ENCODE data around the gene ASB13.

ASB13 gene

DNA sequence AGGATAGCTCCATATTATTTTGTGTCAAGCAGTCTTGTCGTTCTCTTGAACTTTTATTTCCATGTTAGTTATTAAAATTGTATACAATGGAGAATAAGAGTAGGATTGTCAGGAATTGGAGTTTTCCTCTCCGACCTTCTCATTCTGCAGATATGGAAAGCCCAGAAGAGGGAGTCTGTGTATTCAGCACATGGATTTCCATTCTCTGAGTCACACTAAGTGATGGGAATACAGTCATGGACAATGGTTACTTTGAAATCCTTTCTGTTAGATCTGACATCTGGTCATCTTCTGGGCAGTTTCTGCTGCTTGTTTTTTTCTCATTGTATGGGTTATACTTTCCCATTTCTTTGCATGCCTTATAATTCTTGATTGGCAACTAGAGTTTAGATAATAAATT is 13.2 kb upstream of the ASB13 start:
- POLR2A ChIA-PET = no interaction called here
- H3K9me3 ChIP-seq (ENCODE audit: control insufficient read depth, insufficient read depth, low read depth, low read length) = no peaks in the 10 kb centered on the region
- CTCF ChIA-PET = interaction anchor here (0.6 to 1.1 kb wide), 4 partner anchors 27 to 78 kb away, joined by 3 to 5 read pairs (median 4); no protein-coding TSS in a partner anchor
- TF ChIP-seq, protein P1, sequence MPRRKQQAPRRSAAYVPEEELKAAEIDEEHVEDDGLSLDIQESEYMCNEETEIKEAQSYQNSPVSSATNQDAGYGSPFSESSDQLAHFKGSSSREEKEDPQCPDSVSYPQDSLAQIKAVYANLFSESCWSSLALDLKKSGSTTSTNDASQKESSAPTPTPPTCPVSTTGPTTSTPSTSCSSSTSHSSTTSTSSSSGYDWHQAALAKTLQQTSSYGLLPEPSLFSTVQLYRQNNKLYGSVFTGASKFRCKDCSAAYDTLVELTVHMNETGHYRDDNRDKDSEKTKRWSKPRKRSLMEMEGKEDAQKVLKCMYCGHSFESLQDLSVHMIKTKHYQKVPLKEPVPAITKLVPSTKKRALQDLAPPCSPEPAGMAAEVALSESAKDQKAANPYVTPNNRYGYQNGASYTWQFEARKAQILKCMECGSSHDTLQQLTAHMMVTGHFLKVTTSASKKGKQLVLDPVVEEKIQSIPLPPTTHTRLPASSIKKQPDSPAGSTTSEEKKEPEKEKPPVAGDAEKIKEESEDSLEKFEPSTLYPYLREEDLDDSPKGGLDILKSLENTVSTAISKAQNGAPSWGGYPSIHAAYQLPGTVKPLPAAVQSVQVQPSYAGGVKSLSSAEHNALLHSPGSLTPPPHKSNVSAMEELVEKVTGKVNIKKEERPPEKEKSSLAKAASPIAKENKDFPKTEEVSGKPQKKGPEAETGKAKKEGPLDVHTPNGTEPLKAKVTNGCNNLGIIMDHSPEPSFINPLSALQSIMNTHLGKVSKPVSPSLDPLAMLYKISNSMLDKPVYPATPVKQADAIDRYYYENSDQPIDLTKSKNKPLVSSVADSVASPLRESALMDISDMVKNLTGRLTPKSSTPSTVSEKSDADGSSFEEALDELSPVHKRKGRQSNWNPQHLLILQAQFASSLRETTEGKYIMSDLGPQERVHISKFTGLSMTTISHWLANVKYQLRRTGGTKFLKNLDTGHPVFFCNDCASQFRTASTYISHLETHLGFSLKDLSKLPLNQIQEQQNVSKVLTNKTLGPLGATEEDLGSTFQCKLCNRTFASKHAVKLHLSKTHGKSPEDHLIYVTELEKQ (tag by site-specific recombination; IDR thresholded peaks at IDR 0.05; ENCODE audit: borderline replicate concordance) = no peak
- TF ChIP-seq, protein P2, sequence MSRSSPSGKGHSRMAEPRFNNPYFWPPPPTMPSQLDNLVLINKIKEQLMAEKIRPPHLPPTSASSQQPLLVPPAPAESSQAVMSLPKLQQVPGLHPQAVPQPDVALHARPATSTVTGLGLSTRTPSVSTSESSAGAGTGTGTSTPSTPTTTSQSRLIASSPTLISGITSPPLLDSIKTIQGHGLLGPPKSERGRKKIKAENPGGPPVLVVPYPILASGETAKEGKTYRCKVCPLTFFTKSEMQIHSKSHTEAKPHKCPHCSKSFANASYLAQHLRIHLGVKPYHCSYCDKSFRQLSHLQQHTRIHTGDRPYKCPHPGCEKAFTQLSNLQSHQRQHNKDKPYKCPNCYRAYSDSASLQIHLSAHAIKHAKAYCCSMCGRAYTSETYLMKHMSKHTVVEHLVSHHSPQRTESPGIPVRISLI (tag by site-specific recombination; IDR thresholded peaks at IDR 0.05) = no peak
- no peak for TF ChIP-seq BCL11A (tag by site-specific recombination; IDR thresholded peaks at IDR 0.05; ENCODE audit: low read depth)
- TF ChIP-seq, protein P3, sequence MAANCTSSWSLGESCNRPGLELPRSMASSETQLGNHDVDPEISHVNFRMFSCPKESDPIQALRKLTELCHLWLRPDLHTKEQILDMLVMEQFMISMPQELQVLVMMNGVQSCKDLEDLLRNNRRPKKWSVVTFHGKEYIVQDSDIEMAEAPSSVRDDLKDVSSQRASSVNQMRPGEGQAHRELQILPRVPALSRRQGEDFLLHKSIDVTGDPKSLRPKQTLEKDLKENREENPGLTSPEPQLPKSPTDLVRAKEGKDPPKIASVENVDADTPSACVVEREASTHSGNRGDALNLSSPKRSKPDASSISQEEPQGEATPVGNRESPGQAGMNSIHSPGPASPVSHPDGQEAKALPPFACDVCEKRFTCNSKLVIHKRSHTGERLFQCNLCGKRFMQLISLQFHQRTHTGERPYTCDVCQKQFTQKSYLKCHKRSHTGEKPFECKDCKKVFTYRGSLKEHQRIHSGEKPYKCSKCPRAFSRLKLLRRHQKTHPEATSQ (tag by site-specific recombination; IDR thresholded peaks at IDR 0.05) = no peak
- TF ChIP-seq ZNF777 (tag by site-specific recombination; IDR thresholded peaks at IDR 0.05; ENCODE audit: borderline replicate concordance) = no peak
- TF ChIP-seq ZNF426 (tag by site-specific recombination; IDR thresholded peaks at IDR 0.05) = no peak
- TF ChIP-seq ZNF510 (tag by site-specific recombination; IDR thresholded peaks at IDR 0.05; ENCODE audit: insufficient replicate concordance) = no peak
- TF ChIP-seq, protein P4, sequence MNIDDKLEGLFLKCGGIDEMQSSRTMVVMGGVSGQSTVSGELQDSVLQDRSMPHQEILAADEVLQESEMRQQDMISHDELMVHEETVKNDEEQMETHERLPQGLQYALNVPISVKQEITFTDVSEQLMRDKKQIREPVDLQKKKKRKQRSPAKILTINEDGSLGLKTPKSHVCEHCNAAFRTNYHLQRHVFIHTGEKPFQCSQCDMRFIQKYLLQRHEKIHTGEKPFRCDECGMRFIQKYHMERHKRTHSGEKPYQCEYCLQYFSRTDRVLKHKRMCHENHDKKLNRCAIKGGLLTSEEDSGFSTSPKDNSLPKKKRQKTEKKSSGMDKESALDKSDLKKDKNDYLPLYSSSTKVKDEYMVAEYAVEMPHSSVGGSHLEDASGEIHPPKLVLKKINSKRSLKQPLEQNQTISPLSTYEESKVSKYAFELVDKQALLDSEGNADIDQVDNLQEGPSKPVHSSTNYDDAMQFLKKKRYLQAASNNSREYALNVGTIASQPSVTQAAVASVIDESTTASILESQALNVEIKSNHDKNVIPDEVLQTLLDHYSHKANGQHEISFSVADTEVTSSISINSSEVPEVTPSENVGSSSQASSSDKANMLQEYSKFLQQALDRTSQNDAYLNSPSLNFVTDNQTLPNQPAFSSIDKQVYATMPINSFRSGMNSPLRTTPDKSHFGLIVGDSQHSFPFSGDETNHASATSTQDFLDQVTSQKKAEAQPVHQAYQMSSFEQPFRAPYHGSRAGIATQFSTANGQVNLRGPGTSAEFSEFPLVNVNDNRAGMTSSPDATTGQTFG (tag by site-specific recombination; IDR thresholded peaks at IDR 0.05; ENCODE audit: borderline replicate concordance) = no peak
- no peak for TF ChIP-seq ZNF146 (tag by site-specific recombination; IDR thresholded peaks at IDR 0.05)
- TF ChIP-seq, protein P5, sequence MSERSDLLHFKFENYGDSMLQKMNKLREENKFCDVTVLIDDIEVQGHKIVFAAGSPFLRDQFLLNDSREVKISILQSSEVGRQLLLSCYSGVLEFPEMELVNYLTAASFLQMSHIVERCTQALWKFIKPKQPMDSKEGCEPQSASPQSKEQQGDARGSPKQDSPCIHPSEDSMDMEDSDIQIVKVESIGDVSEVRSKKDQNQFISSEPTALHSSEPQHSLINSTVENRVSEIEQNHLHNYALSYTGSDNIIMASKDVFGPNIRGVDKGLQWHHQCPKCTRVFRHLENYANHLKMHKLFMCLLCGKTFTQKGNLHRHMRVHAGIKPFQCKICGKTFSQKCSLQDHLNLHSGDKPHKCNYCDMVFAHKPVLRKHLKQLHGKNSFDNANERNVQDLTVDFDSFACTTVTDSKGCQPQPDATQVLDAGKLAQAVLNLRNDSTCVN (tag by site-specific recombination; optimal IDR thresholded peaks at IDR 0.05) = no peak
- TF ChIP-seq ZNF747 (tag by site-specific recombination; IDR thresholded peaks at IDR 0.05) = no peak
- TF ChIP-seq ZNF548 (tag by site-specific recombination; IDR thresholded peaks at IDR 0.05) = no peak
- TF ChIP-seq, protein P6, sequence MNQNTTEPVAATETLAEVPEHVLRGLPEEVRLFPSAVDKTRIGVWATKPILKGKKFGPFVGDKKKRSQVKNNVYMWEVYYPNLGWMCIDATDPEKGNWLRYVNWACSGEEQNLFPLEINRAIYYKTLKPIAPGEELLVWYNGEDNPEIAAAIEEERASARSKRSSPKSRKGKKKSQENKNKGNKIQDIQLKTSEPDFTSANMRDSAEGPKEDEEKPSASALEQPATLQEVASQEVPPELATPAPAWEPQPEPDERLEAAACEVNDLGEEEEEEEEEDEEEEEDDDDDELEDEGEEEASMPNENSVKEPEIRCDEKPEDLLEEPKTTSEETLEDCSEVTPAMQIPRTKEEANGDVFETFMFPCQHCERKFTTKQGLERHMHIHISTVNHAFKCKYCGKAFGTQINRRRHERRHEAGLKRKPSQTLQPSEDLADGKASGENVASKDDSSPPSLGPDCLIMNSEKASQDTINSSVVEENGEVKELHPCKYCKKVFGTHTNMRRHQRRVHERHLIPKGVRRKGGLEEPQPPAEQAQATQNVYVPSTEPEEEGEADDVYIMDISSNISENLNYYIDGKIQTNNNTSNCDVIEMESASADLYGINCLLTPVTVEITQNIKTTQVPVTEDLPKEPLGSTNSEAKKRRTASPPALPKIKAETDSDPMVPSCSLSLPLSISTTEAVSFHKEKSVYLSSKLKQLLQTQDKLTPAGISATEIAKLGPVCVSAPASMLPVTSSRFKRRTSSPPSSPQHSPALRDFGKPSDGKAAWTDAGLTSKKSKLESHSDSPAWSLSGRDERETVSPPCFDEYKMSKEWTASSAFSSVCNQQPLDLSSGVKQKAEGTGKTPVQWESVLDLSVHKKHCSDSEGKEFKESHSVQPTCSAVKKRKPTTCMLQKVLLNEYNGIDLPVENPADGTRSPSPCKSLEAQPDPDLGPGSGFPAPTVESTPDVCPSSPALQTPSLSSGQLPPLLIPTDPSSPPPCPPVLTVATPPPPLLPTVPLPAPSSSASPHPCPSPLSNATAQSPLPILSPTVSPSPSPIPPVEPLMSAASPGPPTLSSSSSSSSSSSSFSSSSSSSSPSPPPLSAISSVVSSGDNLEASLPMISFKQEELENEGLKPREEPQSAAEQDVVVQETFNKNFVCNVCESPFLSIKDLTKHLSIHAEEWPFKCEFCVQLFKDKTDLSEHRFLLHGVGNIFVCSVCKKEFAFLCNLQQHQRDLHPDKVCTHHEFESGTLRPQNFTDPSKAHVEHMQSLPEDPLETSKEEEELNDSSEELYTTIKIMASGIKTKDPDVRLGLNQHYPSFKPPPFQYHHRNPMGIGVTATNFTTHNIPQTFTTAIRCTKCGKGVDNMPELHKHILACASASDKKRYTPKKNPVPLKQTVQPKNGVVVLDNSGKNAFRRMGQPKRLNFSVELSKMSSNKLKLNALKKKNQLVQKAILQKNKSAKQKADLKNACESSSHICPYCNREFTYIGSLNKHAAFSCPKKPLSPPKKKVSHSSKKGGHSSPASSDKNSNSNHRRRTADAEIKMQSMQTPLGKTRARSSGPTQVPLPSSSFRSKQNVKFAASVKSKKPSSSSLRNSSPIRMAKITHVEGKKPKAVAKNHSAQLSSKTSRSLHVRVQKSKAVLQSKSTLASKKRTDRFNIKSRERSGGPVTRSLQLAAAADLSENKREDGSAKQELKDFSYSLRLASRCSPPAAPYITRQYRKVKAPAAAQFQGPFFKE (tag by site-specific recombination; IDR thresholded peaks at IDR 0.05; ENCODE audit: borderline replicate concordance) = no peak
- TF ChIP-seq ZNF394 (tag by site-specific recombination; IDR thresholded peaks at IDR 0.05; ENCODE audit: borderline replicate concordance) = no peak
- no peak for TF ChIP-seq OSR2 (tag by site-specific recombination; IDR thresholded peaks at IDR 0.05)
- TF ChIP-seq, protein P7, sequence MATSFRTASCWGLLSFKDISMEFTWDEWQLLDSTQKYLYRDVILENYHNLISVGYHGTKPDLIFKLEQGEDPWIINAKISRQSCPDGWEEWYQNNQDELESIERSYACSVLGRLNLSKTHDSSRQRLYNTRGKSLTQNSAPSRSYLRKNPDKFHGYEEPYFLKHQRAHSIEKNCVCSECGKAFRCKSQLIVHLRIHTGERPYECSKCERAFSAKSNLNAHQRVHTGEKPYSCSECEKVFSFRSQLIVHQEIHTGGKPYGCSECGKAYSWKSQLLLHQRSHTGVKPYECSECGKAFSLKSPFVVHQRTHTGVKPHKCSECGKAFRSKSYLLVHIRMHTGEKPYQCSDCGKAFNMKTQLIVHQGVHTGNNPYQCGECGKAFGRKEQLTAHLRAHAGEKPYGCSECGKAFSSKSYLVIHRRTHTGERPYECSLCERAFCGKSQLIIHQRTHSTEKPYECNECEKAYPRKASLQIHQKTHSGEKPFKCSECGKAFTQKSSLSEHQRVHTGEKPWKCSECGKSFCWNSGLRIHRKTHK (tag by site-specific recombination; IDR thresholded peaks at IDR 0.05) = no peak
- no peak for TF ChIP-seq ZNF302 (tag by site-specific recombination; IDR thresholded peaks at IDR 0.05; ENCODE audit: low read depth)
- TF ChIP-seq IKZF3 (tag by site-specific recombination; IDR thresholded peaks at IDR 0.05) = no peak
- TF ChIP-seq ZNF248 (tag by site-specific recombination; IDR thresholded peaks at IDR 0.05) = no peak

More for the DNA sequence above, 13.2 kb upstream of the ASB13 start:
- H3K36me3 ChIP-seq (ENCODE audit: control insufficient read depth in 2 of 2, insufficient read depth in 1 of 2, low read length in 2 of 2) = no peaks in the 10 kb centered on the region
- no peak overlapping the region for H3K4me3 ChIP-seq (ENCODE audit: low read depth, low read length)
- H3K4me1 ChIP-seq (ENCODE audit: control insufficient read depth, insufficient read depth, low read length) = no peaks in the 10 kb centered on the region
- H3K27ac ChIP-seq (ENCODE audit: extremely low read depth, low read depth, low read length) = no peak overlapping the region

Measured in HEK293 (cell line).